ENCODE measurements around the gene XPR1. TPM values are rescaled to one million over a fixed set of nuclear protein-coding genes. Genes with fewer than 3 reads are reported as not detected.

The XPR1 gene
- total RNA-seq, 3 donors from 2014 or later = 19.0 to 49.5 (median 35.7) TPM

DNA sequence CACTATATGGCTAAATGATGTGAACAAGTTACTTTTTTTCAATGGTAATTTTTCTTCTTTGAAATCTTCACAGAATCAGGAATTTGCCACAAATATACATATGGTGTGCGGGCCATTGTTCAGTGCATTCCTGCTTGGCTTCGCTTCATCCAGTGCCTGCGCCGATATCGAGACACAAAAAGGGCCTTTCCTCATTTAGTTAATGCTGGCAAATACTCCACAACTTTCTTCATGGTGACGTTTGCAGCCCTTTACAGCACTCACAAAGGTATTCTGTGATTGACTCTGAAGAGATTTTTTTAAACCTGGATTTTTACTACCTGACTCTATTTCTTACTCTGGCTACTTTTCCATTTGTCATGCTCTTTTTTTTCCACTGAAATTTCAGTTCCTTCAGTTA, 204.6 kb downstream of the XPR1 start:
- TF ChIP-seq POLR2AphosphoS5 (IDR thresholded peaks at IDR 0.05) (no peak), POLR2A (IDR thresholded peaks at IDR 0.05) (no peak)
- TF ChIP-seq, protein P1, sequence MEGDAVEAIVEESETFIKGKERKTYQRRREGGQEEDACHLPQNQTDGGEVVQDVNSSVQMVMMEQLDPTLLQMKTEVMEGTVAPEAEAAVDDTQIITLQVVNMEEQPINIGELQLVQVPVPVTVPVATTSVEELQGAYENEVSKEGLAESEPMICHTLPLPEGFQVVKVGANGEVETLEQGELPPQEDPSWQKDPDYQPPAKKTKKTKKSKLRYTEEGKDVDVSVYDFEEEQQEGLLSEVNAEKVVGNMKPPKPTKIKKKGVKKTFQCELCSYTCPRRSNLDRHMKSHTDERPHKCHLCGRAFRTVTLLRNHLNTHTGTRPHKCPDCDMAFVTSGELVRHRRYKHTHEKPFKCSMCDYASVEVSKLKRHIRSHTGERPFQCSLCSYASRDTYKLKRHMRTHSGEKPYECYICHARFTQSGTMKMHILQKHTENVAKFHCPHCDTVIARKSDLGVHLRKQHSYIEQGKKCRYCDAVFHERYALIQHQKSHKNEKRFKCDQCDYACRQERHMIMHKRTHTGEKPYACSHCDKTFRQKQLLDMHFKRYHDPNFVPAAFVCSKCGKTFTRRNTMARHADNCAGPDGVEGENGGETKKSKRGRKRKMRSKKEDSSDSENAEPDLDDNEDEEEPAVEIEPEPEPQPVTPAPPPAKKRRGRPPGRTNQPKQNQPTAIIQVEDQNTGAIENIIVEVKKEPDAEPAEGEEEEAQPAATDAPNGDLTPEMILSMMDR (IDR thresholded peaks at IDR 0.05) = no peak
- no peaks in the 10 kb centered on the region for H3K4me1 ChIP-seq
- intact Hi-C loops (cut with DNase I; ENCODE audit: low total_unique reads) = no loop called here
- H3K36me3 ChIP-seq = no peaks in the 10 kb centered on the region
- H3K4me3 ChIP-seq = no peak overlapping the region
- H3K9me3 ChIP-seq = peaks cover 0 to 11% of the 10 kb centered on the region in 2 donors
- H3K27me3 ChIP-seq = no peaks in the 10 kb centered on the region
- DNase-seq (ENCODE audit: low spot score in 2 of 2) = no peak
- H3K27ac ChIP-seq = no peak overlapping the region

DNA sequence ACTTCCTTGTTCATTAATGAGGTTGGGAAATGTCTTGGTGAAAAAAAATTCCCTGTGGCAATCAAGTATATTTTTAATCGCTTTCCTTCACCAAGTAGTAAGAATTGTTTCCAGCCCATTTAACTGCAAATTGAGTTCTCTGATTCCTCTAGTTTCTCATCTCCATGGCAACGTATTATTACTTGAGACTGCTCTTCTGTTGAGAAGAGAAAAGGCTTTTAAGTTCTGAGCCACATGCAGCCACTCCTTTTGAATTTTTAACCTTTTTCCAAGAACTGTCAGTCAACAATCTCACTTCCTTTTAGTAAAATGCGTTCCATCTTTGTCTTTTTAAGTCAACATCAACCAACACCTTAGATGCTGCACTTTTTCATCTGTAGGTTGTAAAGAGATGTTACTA, 205.2 kb downstream of the XPR1 start:
- intact Hi-C loops (cut with DNase I; ENCODE audit: low total_unique reads) = no loop called here
- Histone ChIP-seq H3K4me1 (no peaks in the 10 kb centered on the region), H3K36me3 (no peaks in the 10 kb centered on the region), H3K9me3 (peaks cover 0 to 7% of the 10 kb centered on the region in 2 donors), H3K4me3 (no peak overlapping the region), H3K27ac (no peak overlapping the region), H3K27me3 (no peaks in the 10 kb centered on the region)
- TF ChIP-seq POLR2AphosphoS5 (IDR thresholded peaks at IDR 0.05) (no peak), POLR2A (IDR thresholded peaks at IDR 0.05) (no peak)
- TF ChIP-seq, protein P1 (IDR thresholded peaks at IDR 0.05) = no peak
- no peak for DNase-seq (ENCODE audit: low spot score in 2 of 2)

DNA sequence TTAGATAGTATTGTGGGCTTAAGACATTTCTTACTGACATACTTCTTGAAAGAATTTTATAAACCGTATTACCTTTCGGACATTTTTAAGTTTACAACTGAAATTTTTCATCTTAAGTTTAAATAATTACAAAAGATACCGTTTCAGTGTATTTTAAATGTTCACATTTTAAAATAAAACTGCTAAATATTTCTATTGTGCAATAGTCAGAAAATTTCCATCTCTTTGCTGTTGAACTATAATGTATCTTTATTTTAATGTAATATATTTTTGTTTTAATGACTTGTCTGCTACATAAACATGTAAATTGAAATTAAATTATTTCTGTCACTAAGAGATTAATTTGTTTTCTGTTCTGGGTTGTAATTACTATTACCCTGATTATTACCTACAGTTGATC, 206.7 kb downstream of the XPR1 start:
- Histone ChIP-seq H3K4me1 (no peaks in the 10 kb centered on the region), H3K27me3 (no peaks in the 10 kb centered on the region), H3K27ac (no peak overlapping the region), H3K9me3 (peaks cover 0 to under 1% of the 10 kb centered on the region in 2 donors), H3K4me3 (no peak overlapping the region), H3K36me3 (no peaks in the 10 kb centered on the region)
- TF ChIP-seq, protein P1 (IDR thresholded peaks at IDR 0.05) = no peak
- no peak for TF ChIP-seq POLR2AphosphoS5 (IDR thresholded peaks at IDR 0.05)
- TF ChIP-seq POLR2A (IDR thresholded peaks at IDR 0.05) = no peak
- no peak for DNase-seq (ENCODE audit: low spot score in 2 of 2)
- intact Hi-C loops (cut with DNase I; ENCODE audit: low total_unique reads) = no loop called here

DNA sequence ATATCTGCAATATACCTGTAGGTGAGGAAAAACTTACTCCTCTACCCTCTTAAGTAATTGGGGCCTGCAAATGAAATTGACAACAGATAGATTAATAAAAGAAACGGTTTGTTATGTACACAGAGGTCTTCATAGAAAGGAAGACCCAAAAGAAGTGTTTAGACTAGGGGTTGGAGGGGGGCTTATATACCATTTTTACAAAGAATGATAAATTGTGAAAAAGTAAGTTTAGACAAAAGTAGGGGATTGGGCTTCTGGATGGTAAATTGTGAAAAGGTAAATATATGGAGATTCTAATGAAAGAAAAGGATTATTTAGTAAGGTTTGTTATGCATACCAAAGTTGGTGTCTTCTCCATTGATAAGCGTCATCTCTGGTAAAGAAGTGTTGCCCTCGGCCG, 207.7 kb downstream of the XPR1 start:
- TF ChIP-seq, protein P1 (IDR thresholded peaks at IDR 0.05) = no peak
- intact Hi-C loops (cut with DNase I; ENCODE audit: low total_unique reads) = no loop called here
- Histone ChIP-seq H3K4me3 (no peak overlapping the region), H3K36me3 (no peaks in the 10 kb centered on the region), H3K27me3 (no peaks in the 10 kb centered on the region), H3K27ac (no peak overlapping the region), H3K4me1 (no peaks in the 10 kb centered on the region), H3K9me3 (no peaks in the 10 kb centered on the region)
- DNase-seq (ENCODE audit: low spot score in 2 of 2) = no peak

DNA sequence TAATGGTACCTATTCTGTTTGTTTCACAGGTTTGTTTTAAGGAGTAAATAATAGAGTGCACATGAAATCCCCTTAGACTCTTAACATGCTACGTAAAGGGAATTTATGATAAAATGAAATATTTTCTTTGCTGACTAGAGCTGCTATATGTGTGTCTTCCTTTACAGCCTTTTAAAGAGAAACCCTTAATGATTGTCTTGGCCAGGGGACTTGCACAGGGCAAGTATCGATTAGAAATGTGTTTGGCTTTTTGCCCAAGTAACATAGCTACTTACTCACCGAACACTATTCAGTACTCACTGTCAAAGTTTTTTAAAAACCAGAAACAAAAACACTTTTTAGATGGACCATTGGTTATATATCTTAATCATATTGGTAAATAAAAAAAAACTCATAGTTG, 209.6 kb downstream of the XPR1 start:
- Histone ChIP-seq H3K4me3 (no peak overlapping the region), H3K4me1 (no peaks in the 10 kb centered on the region), H3K36me3 (no peaks in the 10 kb centered on the region), H3K27me3 (no peaks in the 10 kb centered on the region), H3K9me3 (no peaks in the 10 kb centered on the region), H3K27ac (no peak overlapping the region)
- no peak for DNase-seq (ENCODE audit: low spot score in 2 of 2)
- TF ChIP-seq POLR2AphosphoS5 (IDR thresholded peaks at IDR 0.05) = no peak
- intact Hi-C loops (cut with DNase I; ENCODE audit: low total_unique reads) = no loop called here

DNA sequence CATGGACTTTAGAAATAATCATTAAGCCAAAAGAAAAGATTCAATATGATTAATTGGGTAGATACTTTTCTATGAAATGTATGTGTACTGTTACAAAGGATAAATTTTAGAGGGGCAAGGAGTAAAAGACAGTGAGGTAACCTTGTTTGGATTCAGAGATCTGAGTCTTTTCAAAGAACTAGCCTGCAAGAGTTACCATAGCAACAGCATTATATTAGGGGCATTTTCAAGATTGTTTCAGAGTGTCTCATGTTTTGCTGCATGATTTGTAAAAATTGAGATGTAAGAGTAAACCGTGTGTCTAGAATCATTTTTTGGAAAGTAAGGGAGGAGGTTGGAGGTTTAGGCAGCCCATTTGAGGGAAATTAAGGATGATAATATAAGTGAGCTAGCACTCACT, 210.2 kb downstream of the XPR1 start:
- intact Hi-C loops (cut with DNase I; ENCODE audit: low total_unique reads) = no loop called here
- no peak for DNase-seq (ENCODE audit: low spot score in 2 of 2)
- Histone ChIP-seq H3K36me3 (no peaks in the 10 kb centered on the region), H3K9me3 (no peaks in the 10 kb centered on the region), H3K27me3 (no peaks in the 10 kb centered on the region), H3K4me3 (no peak overlapping the region), H3K4me1 (no peaks in the 10 kb centered on the region), H3K27ac (no peak overlapping the region)
- TF ChIP-seq POLR2A (IDR thresholded peaks at IDR 0.05) (no peak), POLR2AphosphoS5 (IDR thresholded peaks at IDR 0.05) (no peak)
- TF ChIP-seq, protein P1 (IDR thresholded peaks at IDR 0.05) = no peak
